Activated T-helper 17 cell treated with anti-CD3 and anti-CD28 coated beads, Interleukin-2, amount 50 U/mL, for 72 hours (primary cell): ENCODE measurements around the gene NUFIP1. TPM values are rescaled to one million over a fixed set of nuclear protein-coding genes. Genes with fewer than 3 reads are reported as not detected.
"Not testable (repeated sequence)": the region's sequence is repeated elsewhere in the genome, so short reads cannot be mapped to it uniquely, and the experiment has no call there.

ENCODE experiments used
- ATAC-seq: fragments of 150-1000 bp; cut with Tn5 transposase; replicated peaks from 2 replicates; pipeline ENCODE4 v1.10.0; 2021; ENCODE audit warnings: mild to moderate bottlenecking, moderate library complexity
- H3K27ac Mint-ChIP-seq: one replicate; pipeline ENCODE4 v1.8.0; 2022; ENCODE audit warnings: mixed read lengths
- H3K27me3 Mint-ChIP-seq: one replicate; pipeline ENCODE4 v1.8.0; 2022; ENCODE audit warnings: mixed read lengths
- H3K36me3 Mint-ChIP-seq: one replicate; pipeline ENCODE4 v1.8.0; 2022; ENCODE audit warnings: low read depth, mild to moderate bottlenecking, mixed read lengths
- H3K4me1 Mint-ChIP-seq: one replicate; pipeline ENCODE4 v1.8.0; 2022; ENCODE audit warnings: mixed read lengths
- H3K4me3 Mint-ChIP-seq: one replicate; pipeline ENCODE4 v1.8.0; 2022; ENCODE audit warnings: mild to moderate bottlenecking, mixed read lengths
- H3K9me3 Mint-ChIP-seq: one replicate; pipeline ENCODE4 v1.8.0; 2022; ENCODE audit warnings: mixed read lengths
- total RNA-seq, 2 donors: library from RNA; stranded (reverse); gene quantifications; one replicate each; pipeline ENCODE4 v1.2.3, GENCODE V29; 2022

Gene NUFIP1
- total RNA-seq = 1 to 10 TPM; 4.8 to 8.4 TPM

- Mint-ChIP-seq H3K9me3 (no peaks in the 10 kb centered on the region), H3K27me3 (no peaks in the 10 kb centered on the region), H3K36me3 (peaks cover 35% of the 10 kb centered on the region), H3K4me1 (peaks cover 41% of the 10 kb centered on the region), H3K27ac (peak within 1 kb of the TSS; percentile 98), H3K4me3 (peak within 1 kb of the TSS; percentile 98)
- ATAC-seq = peak; percentile 99
Measured at GRCh38 chr13:44989071-44989889, at the start of gene NUFIP1, which contains the start of gene GPALPP1. TSS of gene NUFIP1 (minus strand) at chr13:44989471. CDS start at chr13:44989436, 35 bp downstream. TSS of gene GPALPP1 (plus strand) at chr13:44989538. CDS start at chr13:44989655, 117 bp downstream.

GRCh38 chr13:45036206-45036605 lies 46.9 kb upstream of the NUFIP1 start:
- no peak for ATAC-seq
- Mint-ChIP-seq H3K27me3 (no peaks in the 10 kb centered on the region), H3K36me3 (peaks cover 25% of the 10 kb centered on the region), H3K4me3 (no peak overlapping the region), H3K27ac (no peak overlapping the region), H3K9me3 (no peaks in the 10 kb centered on the region), H3K4me1 (no peaks in the 10 kb centered on the region)

- H3K4me1 Mint-ChIP-seq = no peaks in the 10 kb centered on the region
- H3K9me3 Mint-ChIP-seq = no peaks in the 10 kb centered on the region
- H3K27me3 Mint-ChIP-seq = no peaks in the 10 kb centered on the region
- peaks cover 31% of the 10 kb centered on the region for H3K36me3 Mint-ChIP-seq
- no peak overlapping the region for H3K27ac Mint-ChIP-seq
- ATAC-seq = no peak
- no peak overlapping the region for H3K4me3 Mint-ChIP-seq
Measured at GRCh38 chr13:45034342-45034741, 45.1 kb upstream of the NUFIP1 start.

GRCh38 chr13:45024847-45025246 lies 35.6 kb upstream of the NUFIP1 start:
- H3K4me1 Mint-ChIP-seq = no peaks in the 10 kb centered on the region
- peaks cover 74% of the 10 kb centered on the region for H3K36me3 Mint-ChIP-seq
- H3K4me3 Mint-ChIP-seq = no peak overlapping the region
- no peaks in the 10 kb centered on the region for H3K9me3 Mint-ChIP-seq
- no peak overlapping the region for H3K27ac Mint-ChIP-seq
- ATAC-seq = no peak
- no peaks in the 10 kb centered on the region for H3K27me3 Mint-ChIP-seq

- Mint-ChIP-seq H3K27ac (no peak overlapping the region), H3K27me3 (no peaks in the 10 kb centered on the region), H3K4me1 (no peaks in the 10 kb centered on the region), H3K4me3 (no peak overlapping the region), H3K36me3 (peaks cover 77% of the 10 kb centered on the region), H3K9me3 (no peaks in the 10 kb centered on the region)
- no peak for ATAC-seq
Measured at GRCh38 chr13:45021250-45021649, 32.0 kb upstream of the NUFIP1 start.

- peaks cover 86% of the 10 kb centered on the region for H3K36me3 Mint-ChIP-seq
- H3K4me3 Mint-ChIP-seq, H3K27ac Mint-ChIP-seq, H3K27me3 Mint-ChIP-seq, ATAC-seq, H3K9me3 Mint-ChIP-seq, H3K4me1 Mint-ChIP-seq: not testable (repeated sequence)
Measured at GRCh38 chr13:45019981-45020380, 30.7 kb upstream of the NUFIP1 start.

- Mint-ChIP-seq H3K27ac (peak overlapping the region; percentile 79), H3K9me3 (no peaks in the 10 kb centered on the region), H3K36me3 (peaks cover 91% of the 10 kb centered on the region), H3K4me3 (no peak overlapping the region), H3K4me1 (no peaks in the 10 kb centered on the region), H3K27me3 (no peaks in the 10 kb centered on the region)
- ATAC-seq = peak; percentile 79
Measured at GRCh38 chr13:45016792-45017425, 27.6 kb upstream of the NUFIP1 start.

- H3K27ac Mint-ChIP-seq = no peak overlapping the region
Measured at GRCh38 chr13:45015300-45015699, 26.0 kb upstream of the NUFIP1 start.

GRCh38 chr13:45011198-45011597 lies 21.9 kb upstream of the NUFIP1 start:
- Mint-ChIP-seq H3K36me3 (peaks cover 93% of the 10 kb centered on the region), H3K4me3 (no peak overlapping the region), H3K9me3 (no peaks in the 10 kb centered on the region), H3K27me3 (no peaks in the 10 kb centered on the region), H3K27ac (no peak overlapping the region), H3K4me1 (no peaks in the 10 kb centered on the region)
- no peak for ATAC-seq

More at GRCh38 chr13:45015300-45015699, 26.0 kb upstream of the NUFIP1 start:
- Mint-ChIP-seq H3K27me3 (no peaks in the 10 kb centered on the region), H3K4me1 (no peaks in the 10 kb centered on the region), H3K9me3 (no peaks in the 10 kb centered on the region), H3K4me3 (no peak overlapping the region), H3K36me3 (peaks cover 91% of the 10 kb centered on the region)
- no peak for ATAC-seq

GRCh38 chr13:45007823-45008222 lies 18.6 kb upstream of the NUFIP1 start:
- H3K9me3 Mint-ChIP-seq = no peaks in the 10 kb centered on the region
- no peak for ATAC-seq
- peaks cover 79% of the 10 kb centered on the region for H3K36me3 Mint-ChIP-seq
- H3K27me3 Mint-ChIP-seq = no peaks in the 10 kb centered on the region
- H3K27ac Mint-ChIP-seq = no peak overlapping the region
- no peaks in the 10 kb centered on the region for H3K4me1 Mint-ChIP-seq
- H3K4me3 Mint-ChIP-seq = no peak overlapping the region

GRCh38 chr13:45007225-45007624 lies 18.0 kb upstream of the NUFIP1 start:
- Mint-ChIP-seq H3K27ac (no peak overlapping the region), H3K4me1 (no peaks in the 10 kb centered on the region), H3K4me3 (no peak overlapping the region), H3K27me3 (no peaks in the 10 kb centered on the region), H3K36me3 (peaks cover 80% of the 10 kb centered on the region), H3K9me3 (no peaks in the 10 kb centered on the region)
- ATAC-seq = no peak

GRCh38 chr13:45004096-45004495 lies 14.8 kb upstream of the NUFIP1 start:
- H3K4me1 Mint-ChIP-seq = no peaks in the 10 kb centered on the region
- H3K27me3 Mint-ChIP-seq = no peaks in the 10 kb centered on the region
- no peak for ATAC-seq
- H3K4me3 Mint-ChIP-seq = no peak overlapping the region
- peaks cover 78% of the 10 kb centered on the region for H3K36me3 Mint-ChIP-seq
- H3K27ac Mint-ChIP-seq = no peak overlapping the region
- no peaks in the 10 kb centered on the region for H3K9me3 Mint-ChIP-seq

GRCh38 chr13:45003417-45003816 lies 14.1 kb upstream of the NUFIP1 start:
- Mint-ChIP-seq H3K4me3 (no peak overlapping the region), H3K9me3 (no peaks in the 10 kb centered on the region), H3K4me1 (no peaks in the 10 kb centered on the region), H3K36me3 (peaks cover 78% of the 10 kb centered on the region), H3K27me3 (no peaks in the 10 kb centered on the region), H3K27ac (no peak overlapping the region)
- no peak for ATAC-seq

- Mint-ChIP-seq H3K9me3 (no peaks in the 10 kb centered on the region), H3K4me1 (peaks cover 39% of the 10 kb centered on the region), H3K27ac (peak overlapping the region; percentile 98), H3K27me3 (no peaks in the 10 kb centered on the region), H3K4me3 (peak overlapping the region; percentile 98), H3K36me3 (peaks cover 31% of the 10 kb centered on the region)
- no peak for ATAC-seq
Measured at GRCh38 chr13:44989941-44990340, 670 bp upstream of the NUFIP1 start.

- Mint-ChIP-seq H3K27ac (no peak overlapping the region), H3K36me3 (peaks cover 58% of the 10 kb centered on the region)
Measured at GRCh38 chr13:44978328-44978727, 10.9 kb downstream of the NUFIP1 start.

More at GRCh38 chr13:44978328-44978727, 10.9 kb downstream of the NUFIP1 start:
- no peak for ATAC-seq
- Mint-ChIP-seq H3K4me1 (no peaks in the 10 kb centered on the region), H3K27me3 (no peaks in the 10 kb centered on the region), H3K9me3 (no peaks in the 10 kb centered on the region), H3K4me3 (no peak overlapping the region)
